Measurements from ENCODE around the gene MTFR2. TPM values are rescaled to one million over a fixed set of nuclear protein-coding genes. Genes with fewer than 3 reads are reported as not detected.

The MTFR2 gene
- total and polyA plus RNA-seq, 2 experiments from 2014 or later: 7.4 to 13.5 TPM

DNA sequence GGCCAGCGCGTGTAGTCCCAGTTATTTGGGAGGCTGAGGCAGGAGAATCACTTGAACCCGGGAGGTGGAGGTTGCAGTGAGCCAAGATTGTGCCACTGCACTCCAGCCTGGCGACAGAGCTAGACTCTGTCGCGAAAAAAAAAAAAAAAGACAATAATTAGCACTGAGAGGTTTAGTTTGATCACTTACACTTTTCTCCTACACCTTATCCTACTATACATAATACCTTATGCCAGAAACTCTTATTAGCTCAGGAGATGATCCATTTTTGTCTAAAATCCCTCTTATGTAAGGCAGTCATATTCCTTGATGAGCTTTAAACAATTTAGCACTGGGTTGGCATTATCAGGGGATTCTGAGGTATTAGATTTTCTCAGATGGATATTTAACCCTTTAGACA is 3.6 kb upstream of the MTFR2 start:
- Histone ChIP-seq H3K36me3 (ENCODE audit: insufficient read depth) (peaks cover 9% of the 10 kb centered on the region), H3K79me2 (replicated peaks; ENCODE audit: insufficient read depth) (peaks cover 8% of the 10 kb centered on the region), H3K4me1 (ENCODE audit: insufficient read depth) (no peaks in the 10 kb centered on the region), H3F3A (replicated peaks; ENCODE audit: low read depth) (no peaks in the 10 kb centered on the region), H3K4me3 (no peak overlapping the region), H3K9me2 (ENCODE audit: insufficient read depth) (no peaks in the 10 kb centered on the region), H3K27me3 (ENCODE audit: insufficient read depth) (no peaks in the 10 kb centered on the region), H3K27ac (ENCODE audit: low read depth) (no peak overlapping the region), H2AFZ (no peak overlapping the region), H3K4me2 (no peak overlapping the region), H4K20me1 (replicated peaks; ENCODE audit: insufficient read depth) (peaks cover 5% of the 10 kb centered on the region; the same call in 1 of the 2 replicates)
- ATAC-seq (no peak), DNase-seq (ENCODE audit: low spot score) (no peak)
- Mint-ChIP-seq H3K36me3 (ENCODE audit: low read depth) (peaks cover 9% of the 10 kb centered on the region; the same call in 2 of the 3 replicates), H3K4me3 (no peak overlapping the region), H3K9me3 (no peaks in the 10 kb centered on the region), H3K27ac (no peak overlapping the region), H3K27me3 (ENCODE audit: insufficient read depth, low read depth, poor library complexity) (peaks cover 8% of the 10 kb centered on the region), H3K4me1 (peaks cover 13% of the 10 kb centered on the region; the same call in 2 of the 3 replicates)
- TF ChIP-seq, protein P1, sequence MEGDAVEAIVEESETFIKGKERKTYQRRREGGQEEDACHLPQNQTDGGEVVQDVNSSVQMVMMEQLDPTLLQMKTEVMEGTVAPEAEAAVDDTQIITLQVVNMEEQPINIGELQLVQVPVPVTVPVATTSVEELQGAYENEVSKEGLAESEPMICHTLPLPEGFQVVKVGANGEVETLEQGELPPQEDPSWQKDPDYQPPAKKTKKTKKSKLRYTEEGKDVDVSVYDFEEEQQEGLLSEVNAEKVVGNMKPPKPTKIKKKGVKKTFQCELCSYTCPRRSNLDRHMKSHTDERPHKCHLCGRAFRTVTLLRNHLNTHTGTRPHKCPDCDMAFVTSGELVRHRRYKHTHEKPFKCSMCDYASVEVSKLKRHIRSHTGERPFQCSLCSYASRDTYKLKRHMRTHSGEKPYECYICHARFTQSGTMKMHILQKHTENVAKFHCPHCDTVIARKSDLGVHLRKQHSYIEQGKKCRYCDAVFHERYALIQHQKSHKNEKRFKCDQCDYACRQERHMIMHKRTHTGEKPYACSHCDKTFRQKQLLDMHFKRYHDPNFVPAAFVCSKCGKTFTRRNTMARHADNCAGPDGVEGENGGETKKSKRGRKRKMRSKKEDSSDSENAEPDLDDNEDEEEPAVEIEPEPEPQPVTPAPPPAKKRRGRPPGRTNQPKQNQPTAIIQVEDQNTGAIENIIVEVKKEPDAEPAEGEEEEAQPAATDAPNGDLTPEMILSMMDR (conservative IDR thresholded peaks at IDR 0.05; ENCODE audit: low read depth in 2 of 2): no peak
- TF ChIP-seq EZH2 (IDR thresholded peaks at IDR 0.05; ENCODE audit: low read depth, unreplicated experiment): no peak
- no peak for TF ChIP-seq CREB1 (CRISPR knock-in tag; IDR thresholded peaks at IDR 0.05; ENCODE audit: low read depth)
- TF ChIP-seq STAT1 (IDR thresholded peaks at IDR 0.05; ENCODE audit: unreplicated experiment): no peak
- no peak for TF ChIP-seq JUNB (IDR thresholded peaks at IDR 0.05; ENCODE audit: unreplicated experiment)
- TF ChIP-seq, protein P2, sequence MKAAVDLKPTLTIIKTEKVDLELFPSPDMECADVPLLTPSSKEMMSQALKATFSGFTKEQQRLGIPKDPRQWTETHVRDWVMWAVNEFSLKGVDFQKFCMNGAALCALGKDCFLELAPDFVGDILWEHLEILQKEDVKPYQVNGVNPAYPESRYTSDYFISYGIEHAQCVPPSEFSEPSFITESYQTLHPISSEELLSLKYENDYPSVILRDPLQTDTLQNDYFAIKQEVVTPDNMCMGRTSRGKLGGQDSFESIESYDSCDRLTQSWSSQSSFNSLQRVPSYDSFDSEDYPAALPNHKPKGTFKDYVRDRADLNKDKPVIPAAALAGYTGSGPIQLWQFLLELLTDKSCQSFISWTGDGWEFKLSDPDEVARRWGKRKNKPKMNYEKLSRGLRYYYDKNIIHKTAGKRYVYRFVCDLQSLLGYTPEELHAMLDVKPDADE (IDR thresholded peaks at IDR 0.05): no peak
- no peak for TF ChIP-seq ZNF114 (CRISPR knock-in tag; IDR thresholded peaks at IDR 0.05)
- TF ChIP-seq, protein P3, sequence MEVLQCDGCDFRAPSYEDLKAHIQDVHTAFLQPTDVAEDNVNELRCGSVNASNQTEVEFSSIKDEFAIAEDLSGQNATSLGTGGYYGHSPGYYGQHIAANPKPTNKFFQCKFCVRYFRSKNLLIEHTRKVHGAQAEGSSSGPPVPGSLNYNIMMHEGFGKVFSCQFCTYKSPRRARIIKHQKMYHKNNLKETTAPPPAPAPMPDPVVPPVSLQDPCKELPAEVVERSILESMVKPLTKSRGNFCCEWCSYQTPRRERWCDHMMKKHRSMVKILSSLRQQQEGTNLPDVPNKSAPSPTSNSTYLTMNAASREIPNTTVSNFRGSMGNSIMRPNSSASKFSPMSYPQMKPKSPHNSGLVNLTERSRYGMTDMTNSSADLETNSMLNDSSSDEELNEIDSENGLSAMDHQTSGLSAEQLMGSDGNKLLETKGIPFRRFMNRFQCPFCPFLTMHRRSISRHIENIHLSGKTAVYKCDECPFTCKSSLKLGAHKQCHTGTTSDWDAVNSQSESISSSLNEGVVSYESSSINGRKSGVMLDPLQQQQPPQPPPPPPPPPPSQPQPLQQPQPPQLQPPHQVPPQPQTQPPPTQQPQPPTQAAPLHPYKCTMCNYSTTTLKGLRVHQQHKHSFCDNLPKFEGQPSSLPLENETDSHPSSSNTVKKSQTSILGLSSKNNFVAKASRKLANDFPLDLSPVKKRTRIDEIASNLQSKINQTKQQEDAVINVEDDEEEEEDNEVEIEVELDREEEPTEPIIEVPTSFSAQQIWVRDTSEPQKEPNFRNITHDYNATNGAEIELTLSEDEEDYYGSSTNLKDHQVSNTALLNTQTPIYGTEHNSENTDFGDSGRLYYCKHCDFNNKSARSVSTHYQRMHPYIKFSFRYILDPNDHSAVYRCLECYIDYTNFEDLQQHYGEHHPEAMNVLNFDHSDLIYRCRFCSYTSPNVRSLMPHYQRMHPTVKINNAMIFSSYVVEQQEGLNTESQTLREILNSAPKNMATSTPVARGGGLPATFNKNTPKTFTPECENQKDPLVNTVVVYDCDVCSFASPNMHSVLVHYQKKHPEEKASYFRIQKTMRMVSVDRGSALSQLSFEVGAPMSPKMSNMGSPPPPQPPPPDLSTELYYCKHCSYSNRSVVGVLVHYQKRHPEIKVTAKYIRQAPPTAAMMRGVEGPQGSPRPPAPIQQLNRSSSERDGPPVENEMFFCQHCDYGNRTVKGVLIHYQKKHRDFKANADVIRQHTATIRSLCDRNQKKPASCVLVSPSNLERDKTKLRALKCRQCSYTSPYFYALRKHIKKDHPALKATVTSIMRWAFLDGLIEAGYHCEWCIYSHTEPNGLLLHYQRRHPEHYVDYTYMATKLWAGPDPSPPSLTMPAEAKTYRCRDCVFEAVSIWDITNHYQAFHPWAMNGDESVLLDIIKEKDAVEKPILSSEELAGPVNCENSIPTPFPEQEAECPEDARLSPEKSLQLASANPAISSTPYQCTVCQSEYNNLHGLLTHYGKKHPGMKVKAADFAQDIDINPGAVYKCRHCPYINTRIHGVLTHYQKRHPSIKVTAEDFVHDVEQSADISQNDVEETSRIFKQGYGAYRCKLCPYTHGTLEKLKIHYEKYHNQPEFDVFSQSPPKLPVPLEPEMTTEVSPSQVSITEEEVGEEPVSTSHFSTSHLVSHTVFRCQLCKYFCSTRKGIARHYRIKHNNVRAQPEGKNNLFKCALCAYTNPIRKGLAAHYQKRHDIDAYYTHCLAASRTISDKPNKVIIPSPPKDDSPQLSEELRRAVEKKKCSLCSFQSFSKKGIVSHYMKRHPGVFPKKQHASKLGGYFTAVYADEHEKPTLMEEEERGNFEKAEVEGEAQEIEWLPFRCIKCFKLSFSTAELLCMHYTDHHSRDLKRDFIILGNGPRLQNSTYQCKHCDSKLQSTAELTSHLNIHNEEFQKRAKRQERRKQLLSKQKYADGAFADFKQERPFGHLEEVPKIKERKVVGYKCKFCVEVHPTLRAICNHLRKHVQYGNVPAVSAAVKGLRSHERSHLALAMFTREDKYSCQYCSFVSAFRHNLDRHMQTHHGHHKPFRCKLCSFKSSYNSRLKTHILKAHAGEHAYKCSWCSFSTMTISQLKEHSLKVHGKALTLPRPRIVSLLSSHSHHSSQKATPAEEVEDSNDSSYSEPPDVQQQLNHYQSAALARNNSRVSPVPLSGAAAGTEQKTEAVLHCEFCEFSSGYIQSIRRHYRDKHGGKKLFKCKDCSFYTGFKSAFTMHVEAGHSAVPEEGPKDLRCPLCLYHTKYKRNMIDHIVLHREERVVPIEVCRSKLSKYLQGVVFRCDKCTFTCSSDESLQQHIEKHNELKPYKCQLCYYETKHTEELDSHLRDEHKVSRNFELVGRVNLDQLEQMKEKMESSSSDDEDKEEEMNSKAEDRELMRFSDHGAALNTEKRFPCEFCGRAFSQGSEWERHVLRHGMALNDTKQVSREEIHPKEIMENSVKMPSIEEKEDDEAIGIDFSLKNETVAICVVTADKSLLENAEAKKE (CRISPR knock-in tag; IDR thresholded peaks at IDR 0.05): no peak
- no peak for TF ChIP-seq NANOG (IDR thresholded peaks at IDR 0.05; ENCODE audit: borderline replicate concordance)
